Activated T-helper 9 cell treated with anti-CD3 and anti-CD28 coated beads, Interleukin-2, amount 50 U/mL, for 16 hours (primary cell): ENCODE data around the gene ONECUT3.

Source experiments
- DNase-seq: peaks from one replicate; pipeline ENCODE4 v3.0.0-alpha.2; 2020; ENCODE audit warnings: low read depth

The ONECUT3 gene

DNA sequence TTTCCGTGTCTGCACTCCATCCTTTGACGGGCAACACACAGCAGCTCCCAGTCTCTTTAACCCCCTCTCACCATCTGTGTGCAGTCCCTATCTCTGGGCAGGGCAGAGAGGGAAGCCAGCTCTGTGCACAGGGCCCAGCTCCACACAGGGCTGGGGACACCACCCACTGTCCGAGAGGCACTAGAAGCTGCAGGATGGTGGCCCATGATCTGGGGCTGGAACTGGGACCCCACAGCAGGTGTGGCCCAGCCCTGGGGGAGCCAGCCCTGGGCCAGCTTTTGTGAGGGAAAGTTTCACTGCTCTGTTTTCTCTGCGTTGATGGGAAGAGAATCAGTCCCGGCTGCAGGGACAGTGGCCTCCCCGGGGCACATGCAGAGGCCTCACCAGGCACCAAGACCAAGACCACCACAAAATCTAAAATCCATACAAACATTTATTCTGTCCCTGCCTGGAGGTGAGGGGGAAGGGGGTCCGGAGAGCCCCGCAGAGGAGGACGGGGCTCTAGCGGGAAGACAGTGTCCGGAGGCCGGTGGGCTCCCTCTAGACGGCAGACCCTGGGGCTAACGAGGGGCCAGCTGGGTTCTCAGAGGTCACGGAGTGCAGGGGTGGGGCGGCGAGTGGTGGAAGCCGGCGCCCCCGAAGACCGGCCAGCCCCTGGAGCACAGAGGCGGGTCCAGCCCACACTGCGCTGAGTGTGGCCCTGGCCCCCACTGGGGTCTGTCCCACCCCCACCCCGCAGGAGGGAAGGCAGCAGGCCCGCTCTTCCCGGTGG is 61.7 kb downstream of the ONECUT3 start:
- no peak for DNase-seq

GRCh38 chr19:1815605-1816529 is 62.6 kb downstream of the ONECUT3 start:
- no peak for DNase-seq

GRCh38 chr19:1816530-1817298 is 63.4 kb downstream of the ONECUT3 start:
- no peak for DNase-seq

DNA sequence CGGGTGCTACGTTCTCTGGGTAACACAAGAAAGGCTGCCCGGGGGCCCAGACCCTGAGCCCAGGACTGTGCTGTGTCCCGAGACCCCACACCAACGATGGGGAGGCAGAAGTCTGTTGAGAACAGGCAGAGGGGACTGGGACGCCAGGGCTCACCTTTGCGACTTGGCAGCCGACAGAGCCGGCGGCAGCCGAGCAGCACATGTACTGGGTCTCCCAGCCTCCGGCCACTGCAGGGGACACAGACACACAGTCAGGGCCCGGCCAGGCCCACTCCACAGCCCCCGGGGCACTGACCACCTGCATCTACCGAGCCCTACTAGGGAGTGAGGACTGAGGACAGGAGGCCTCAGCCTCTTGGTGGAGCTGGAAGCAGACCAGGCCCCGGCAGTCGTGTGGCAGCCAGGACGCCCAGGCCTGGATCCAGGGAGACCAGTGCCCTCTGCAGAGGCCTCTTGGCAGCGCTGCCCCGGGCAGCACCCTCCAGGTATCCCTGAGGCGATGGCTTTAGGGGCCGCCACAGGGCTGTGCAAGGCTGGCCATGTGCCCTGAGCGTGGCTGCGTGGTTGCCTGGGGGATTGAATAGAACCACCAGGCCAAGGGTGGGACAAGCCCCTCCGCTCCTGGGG is 64.4 kb downstream of the ONECUT3 start:
- DNase-seq, result no peak

DNA sequence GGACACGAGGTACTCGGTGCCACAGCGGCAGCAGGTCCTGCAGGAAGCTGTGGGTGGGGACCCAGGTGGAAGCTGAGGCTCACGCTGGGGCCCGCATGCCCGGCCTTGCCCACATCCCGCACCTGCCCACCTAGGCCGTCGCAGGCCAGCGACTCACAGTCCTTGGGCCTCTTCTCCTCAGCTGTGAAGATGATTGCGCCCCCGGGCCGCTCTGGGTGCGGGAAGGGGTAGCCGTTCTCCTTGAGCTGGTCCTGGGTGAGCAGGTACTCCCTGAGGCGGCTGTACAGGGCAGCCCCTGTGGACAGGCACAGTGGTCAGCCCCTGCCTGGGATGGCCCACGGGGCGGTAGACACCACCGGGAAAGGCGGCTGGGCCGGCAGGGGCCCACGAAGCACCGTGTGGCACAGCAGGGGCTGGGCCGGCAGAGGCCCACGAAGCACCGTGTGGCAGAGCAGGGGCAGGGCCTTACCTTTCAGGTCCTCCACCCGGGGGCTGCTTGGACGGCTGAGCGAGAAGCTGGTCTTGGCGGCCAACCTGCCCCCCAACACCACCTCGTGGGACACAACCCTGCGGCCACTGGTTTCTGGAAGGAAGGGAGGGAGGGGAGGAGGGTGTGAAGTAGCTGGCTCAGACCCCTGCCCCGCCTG is 65.4 kb downstream of the ONECUT3 start:
- no peak for DNase-seq

GRCh38 chr19:1819341-1820255 is 66.3 kb downstream of the ONECUT3 start:
- no peak for DNase-seq

DNA sequence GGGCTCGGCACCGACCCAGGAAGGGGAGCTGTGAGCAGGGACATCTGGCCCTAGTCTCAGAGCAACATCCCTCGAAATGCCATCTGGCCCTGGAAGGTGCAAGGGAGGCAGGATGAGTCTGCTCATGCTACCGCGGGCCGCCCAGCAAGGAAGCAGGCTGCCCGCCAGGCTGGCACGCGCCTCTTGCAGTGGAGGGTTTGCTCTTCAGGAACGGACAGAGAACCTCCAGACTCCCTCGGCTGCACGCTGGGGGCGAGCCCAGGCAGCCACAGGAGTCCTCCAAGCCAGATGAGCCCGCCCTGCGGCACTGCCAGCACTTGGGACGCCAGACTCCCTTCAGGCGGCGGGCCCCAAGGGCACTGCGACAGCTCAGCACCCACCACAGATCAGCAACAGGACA is 68.9 kb downstream of the ONECUT3 start:
- no peak for DNase-seq

DNA sequence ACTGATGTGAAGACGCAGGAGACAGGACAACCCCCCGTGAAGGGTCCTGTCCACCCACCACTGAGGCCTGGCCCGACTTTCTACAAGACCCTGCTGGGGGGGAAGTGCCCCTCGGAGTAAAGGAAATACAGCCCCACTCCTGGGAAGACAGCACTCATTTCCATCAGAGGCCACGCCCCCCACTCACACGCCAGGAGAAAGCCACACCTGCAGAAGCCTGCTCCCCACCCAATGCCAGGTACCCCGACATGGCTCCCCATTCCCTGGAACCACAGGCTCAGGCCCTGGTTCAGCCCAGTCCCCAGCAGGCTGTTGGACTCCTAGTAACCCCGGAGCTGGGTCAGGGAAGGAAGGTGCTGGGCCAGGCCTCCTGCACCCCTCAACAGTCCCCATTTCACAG is 69.7 kb downstream of the ONECUT3 start:
- no peak for DNase-seq

DNA sequence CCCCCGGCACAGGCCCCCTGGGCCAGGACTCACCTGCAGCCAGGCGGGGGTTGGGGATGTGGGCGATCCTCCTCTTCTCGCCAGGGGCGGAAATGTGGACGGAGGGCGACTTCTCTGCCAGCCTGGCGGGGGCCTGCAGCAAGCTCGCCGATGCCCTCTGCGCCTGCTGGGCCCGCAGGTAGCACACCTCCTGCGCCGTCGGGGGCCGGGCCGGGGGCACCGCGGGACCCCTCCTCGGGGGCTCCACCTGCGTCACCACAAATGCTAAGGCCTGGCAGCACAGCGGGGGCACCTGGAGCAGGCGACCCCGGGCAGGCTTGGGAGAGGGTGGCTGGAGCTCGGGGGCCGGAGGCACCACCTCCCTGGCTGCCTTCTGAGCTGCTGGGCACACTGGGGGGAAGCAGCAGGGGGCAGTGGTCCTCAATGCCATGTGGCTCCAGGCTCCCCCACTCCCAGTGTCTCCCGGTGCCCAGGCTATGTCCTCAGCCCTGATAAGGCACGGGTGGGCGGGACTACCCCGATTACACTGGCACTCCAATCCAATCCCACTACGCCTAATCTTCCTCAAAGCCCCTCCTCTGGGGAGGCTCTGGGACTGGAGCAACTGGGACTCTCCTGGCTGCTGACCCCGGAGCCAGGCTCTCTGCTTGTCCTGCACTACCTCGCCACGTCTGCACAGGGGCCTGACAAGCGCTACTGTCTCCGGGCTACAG is 70.4 kb downstream of the ONECUT3 start:
- no peak for DNase-seq

DNA sequence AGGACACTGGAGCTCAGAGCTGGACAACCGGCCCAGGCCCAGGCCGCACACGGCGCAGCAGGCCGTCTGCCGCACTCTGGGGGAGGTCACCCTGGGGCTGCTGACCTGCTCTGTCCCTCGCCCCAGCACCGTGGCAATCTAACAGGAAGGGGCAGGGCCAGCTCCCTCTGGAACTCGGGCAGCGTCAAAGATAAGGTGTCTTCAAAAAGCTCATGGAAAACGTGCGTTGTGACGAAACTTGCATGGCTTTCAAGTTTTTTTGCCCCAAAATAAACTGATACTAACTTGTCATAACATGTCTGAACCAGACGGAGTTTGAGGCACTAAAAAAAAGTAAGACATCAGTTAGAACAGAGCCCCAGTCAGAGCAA is 70.9 kb downstream of the ONECUT3 start:
- no peak for DNase-seq

DNA sequence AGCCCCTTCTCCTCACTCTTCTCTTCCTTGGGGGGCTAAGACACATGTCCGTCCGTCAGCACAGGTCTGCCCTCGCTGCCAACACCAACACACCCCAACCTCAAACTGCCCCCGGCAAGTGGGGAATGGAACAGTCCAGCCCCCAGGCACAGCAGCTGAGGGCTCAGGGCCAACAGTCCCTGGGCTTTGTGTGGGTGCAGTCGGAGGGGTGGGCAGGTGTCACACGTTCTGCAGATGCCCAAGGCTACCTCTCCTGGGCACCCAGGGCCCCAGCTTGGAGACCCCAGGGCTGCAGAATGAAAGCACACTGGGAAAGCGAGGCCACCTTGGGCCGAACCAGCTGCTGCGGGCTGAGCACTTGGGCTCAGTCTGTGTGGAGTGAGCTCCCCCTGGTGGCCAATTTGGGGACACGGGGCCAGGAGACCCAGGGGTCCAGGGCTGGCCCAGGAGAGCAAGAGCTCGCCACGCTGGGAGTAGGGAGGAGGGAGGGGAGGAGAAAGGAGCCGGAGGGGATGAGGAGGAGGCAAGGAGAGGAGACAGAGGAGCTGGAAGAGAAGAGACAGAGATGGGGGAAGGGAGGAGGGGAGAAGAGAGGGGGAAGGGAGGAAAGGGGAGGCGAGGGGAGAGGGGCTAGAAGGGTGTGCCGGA is 72.7 kb downstream of the ONECUT3 start:
- peak; percentile 67 for DNase-seq

DNA sequence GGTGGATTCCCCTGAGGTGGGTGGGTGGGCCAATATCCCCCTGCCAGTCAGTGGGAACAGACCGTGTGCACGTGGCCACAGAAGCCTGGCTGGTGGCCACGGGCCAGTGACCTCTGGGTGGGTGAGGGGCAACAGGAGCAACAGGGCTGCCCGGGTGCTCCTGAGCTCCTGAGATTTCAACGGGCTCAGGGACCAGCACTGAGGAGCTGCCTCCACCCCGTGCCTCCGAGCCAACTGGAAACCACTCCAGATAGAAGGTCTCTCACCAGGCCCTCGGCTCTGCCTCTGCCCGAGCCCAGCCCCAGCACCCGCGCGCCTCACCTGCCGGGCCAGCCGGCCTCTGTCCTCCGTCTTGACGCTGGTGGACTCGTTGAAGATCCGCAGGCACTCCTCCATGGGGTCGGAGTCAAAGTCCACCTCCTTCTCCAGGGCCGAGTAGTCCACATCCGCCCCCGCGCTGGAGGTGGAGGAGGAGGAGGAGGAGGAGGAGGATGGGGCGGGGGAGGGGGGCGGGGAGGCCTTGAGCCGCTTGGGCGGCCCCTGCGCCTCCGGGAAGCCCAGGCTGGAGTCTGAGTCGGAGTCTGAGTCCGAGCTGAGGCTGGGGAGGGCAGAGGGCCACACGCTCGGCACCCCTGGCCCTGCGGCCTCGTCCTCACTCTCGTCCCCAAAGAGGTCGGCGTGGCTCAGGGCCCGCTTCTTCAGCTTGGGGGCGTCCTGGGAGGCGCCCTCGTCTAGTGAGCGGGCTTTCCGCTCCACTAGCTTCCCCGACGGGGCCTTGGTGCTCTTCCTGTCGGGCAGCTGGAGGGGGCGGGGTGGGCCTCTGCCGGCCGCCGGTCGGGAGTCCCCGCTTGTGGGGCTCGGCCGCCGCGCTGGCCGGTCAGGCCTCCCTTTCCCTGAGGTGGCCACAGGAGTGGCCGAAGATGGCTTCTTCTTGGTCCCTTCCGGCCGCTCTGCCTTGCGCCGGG is 73.5 kb downstream of the ONECUT3 start:
- DNase-seq, result no peak

DNA sequence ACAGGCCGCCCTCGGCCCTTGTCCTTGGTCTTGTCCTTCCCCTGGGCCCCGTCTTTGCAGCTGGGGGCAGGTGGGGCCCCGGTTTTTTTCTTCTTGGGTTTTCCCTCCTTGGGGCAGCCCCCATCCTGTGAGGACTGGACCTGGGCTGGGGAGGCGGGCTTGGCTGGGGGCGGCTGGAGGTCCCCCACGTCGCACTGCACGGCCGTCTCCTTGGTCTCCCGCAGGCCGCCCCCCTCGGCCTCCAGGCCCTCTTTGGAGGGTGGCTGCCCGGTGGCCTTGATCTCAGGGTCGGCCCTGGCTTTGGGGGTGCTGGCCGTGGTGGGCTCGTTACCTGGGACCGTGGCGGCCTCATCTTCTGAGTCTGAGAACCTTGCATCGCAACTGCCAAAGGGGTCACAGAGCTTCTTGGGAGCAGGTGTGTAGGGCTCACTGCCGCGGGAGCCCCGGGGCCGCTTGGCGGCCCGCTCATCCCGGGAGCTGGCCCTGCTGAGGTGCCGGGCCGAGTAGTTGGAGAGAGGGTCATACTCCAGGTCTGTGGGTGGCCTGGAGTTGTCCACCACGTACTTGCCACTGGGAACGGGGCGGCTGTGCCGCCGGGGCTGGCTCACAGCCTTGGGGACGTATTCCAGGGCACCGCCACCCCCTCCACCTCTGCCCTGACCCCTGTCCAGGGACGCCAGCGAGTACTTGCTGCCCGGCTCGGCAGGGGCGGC is 74.4 kb downstream of the ONECUT3 start:
- DNase-seq, result no peak

DNA sequence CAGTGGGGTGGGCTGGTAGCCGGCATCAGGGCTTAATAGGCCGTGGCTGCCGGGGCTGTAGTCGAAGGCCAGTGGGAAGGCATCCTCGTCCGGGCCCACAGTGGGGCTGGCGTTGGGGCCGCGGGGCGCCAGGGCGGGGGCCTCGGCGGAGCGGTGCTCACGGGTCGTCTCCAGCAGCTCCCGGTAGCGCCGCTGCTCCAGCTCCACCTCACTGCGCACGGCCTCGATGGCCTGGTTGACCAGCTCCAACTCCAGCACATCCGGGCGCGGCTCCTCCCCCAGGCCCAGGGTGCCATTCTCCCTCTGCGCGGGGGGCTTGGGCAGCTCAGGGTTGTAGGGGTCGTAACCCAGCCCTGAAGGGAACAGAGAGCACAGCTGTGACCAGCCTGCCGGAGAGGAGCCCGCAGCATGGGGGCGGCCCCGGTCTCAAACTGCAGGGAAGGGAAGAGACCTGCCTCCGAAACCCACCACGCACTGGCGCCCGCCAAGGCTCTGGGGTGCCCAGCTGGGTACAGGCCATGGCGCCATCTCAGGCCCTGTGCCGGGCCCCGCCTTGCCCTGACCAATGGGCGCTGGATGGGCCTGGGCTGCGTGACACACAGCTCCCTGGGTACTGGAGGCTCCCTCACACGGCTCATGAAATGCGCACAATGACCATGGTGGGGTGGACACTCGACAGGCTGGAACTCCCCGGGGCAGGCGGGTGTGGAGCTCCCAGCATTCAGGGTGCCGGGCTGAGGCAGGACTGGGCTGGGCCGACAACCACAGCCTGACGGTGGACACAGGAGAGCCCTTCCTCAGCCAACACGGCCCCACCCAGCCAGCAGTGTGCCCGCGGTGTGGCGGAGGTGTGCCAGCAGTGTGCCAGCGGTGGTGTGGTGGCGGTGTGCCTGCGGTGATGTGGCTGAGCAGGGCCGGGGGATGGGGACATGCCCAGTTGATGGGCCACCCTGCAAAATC is 75.3 kb downstream of the ONECUT3 start:
- DNase-seq, result no peak

- no peak for DNase-seq
Measured at GRCh38 chr19:1829958-1830357, 76.7 kb downstream of the ONECUT3 start.

GRCh38 chr19:1830568-1830967 is 77.3 kb downstream of the ONECUT3 start:
- DNase-seq, result no peak
